ENCODE results near the gene ADAMTS3.

DNA sequence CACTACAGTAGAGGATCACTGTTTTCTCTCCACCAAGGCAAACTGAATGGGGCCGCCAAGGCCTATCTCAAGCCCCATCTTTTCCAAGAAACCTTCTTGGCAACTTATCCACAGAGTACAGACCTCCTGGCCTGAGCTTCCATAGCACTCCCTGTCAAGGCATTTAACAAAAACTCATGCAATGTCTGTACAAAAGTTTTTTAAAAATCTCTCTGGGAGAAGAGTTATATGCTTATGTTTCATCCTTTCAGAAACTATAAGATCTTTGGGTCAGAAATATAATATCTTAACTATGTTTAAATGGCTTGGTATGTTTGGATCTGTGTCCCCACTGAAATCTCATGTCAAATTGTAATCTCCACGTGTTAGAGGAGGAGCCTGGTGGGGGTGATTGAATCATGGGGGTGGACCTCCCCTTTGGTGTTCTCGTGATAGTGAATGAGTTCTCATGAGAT is 13.6 kb downstream of the ADAMTS3 start:
- TF ChIP-seq, protein P1, sequence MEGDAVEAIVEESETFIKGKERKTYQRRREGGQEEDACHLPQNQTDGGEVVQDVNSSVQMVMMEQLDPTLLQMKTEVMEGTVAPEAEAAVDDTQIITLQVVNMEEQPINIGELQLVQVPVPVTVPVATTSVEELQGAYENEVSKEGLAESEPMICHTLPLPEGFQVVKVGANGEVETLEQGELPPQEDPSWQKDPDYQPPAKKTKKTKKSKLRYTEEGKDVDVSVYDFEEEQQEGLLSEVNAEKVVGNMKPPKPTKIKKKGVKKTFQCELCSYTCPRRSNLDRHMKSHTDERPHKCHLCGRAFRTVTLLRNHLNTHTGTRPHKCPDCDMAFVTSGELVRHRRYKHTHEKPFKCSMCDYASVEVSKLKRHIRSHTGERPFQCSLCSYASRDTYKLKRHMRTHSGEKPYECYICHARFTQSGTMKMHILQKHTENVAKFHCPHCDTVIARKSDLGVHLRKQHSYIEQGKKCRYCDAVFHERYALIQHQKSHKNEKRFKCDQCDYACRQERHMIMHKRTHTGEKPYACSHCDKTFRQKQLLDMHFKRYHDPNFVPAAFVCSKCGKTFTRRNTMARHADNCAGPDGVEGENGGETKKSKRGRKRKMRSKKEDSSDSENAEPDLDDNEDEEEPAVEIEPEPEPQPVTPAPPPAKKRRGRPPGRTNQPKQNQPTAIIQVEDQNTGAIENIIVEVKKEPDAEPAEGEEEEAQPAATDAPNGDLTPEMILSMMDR (IDR thresholded peaks at IDR 0.05), result no peak
- TF ChIP-seq POLR2A (IDR thresholded peaks at IDR 0.05), result no peak
